Lung (tissue), 12 donors: ENCODE results near the gene DENND2D. TPM values are rescaled to one million over a fixed set of nuclear protein-coding genes. Genes with fewer than 3 reads are reported as not detected.
A peak's percentile ranks its signal among the peaks of the same experiment; 100 is the strongest.

Source experiments
- ATAC-seq: fragments of 200-7000 bp; cut with Tn5 transposase; one replicate; pipeline ENCODE4 v1.9.1; 2020; ENCODE audit warnings: moderate number of reproducible peaks; ENCODE audit not compliant: insufficient read depth, low FRiP score
- DNase-seq, 3 donors: peaks; one replicate each; pipeline ENCODE4 v3.0.0-alpha.2; 2013 to 2017
- H3K27ac ChIP-seq, 2 donors: one replicate each; pipeline ENCODE4 v1.5.1; 2013; ENCODE audit warnings: mild to moderate bottlenecking in 2 of 2, moderate library complexity in 2 of 2, control low read depth in 1 of 2, inconsistent platforms in 1 of 2, low read depth in 1 of 2, low read length in 1 of 2
- H3K27me3 ChIP-seq, 3 donors: one replicate each; pipeline ENCODE4 v1.5.1; 2013; ENCODE audit warnings: low read length in 2 of 3; ENCODE audit not compliant: control insufficient read depth in 3 of 3, insufficient read depth in 3 of 3
- H3K36me3 ChIP-seq, 4 donors: one replicate each; pipeline ENCODE4 v1.5.1; 2013; ENCODE audit warnings: low read length in 4 of 4, mild to moderate bottlenecking in 1 of 4, moderate library complexity in 1 of 4; ENCODE audit not compliant: control insufficient read depth in 4 of 4, insufficient read depth in 4 of 4
- H3K4me1 ChIP-seq, 5 donors: one replicate each; pipeline ENCODE4 v1.5.1; 2013; ENCODE audit warnings: low read length in 5 of 5, mild to moderate bottlenecking in 2 of 5, moderate library complexity in 1 of 5; ENCODE audit not compliant: control insufficient read depth in 5 of 5, insufficient read depth in 5 of 5
- H3K4me3 ChIP-seq: one replicate; pipeline ENCODE4 v1.5.1; 2013; ENCODE audit warnings: mild to moderate bottlenecking, control low read depth, moderate library complexity
- H3K9ac ChIP-seq, 2 donors: one replicate each; pipeline ENCODE4 v1.5.1; 2013; ENCODE audit warnings: low read length in 2 of 2, control low read depth in 1 of 2; ENCODE audit not compliant: insufficient read depth in 1 of 2
- H3K9me3 ChIP-seq, 4 donors: one replicate each; pipeline ENCODE4 v1.5.1; 2013; ENCODE audit warnings: low read length in 3 of 4, mild to moderate bottlenecking in 1 of 4, moderate library complexity in 1 of 4; ENCODE audit not compliant: control insufficient read depth in 4 of 4, insufficient read depth in 3 of 4
- WGBS, 2 donors: extraction: QIAGEN DNeasy Blood & Tissue Kit; methylation state at CpG; one replicate each; pipeline ENCODE4 v1.1.7; 2013; 5-methylcytosine and 5-hydroxymethylcytosine counted together
- polyA plus RNA-seq, 2 donors: library from polyadenylated mRNA; stranded (reverse); fragments of 200-250 nt; gene quantifications; one replicate each; pipeline ENCODE4 v1.2.1, GENCODE V29; 2013
- total RNA-seq, 2 donors: library from RNA; depleted of rRNA in 1 of 2; stranded (reverse); fragments of >200 nt in 1 of 2; gene quantifications; one replicate each; pipeline ENCODE4 v1.2.1, GENCODE V29; 2014 to 2021
- TF ChIP-seq, protein P1 (sequence below): IDR thresholded peaks from 2 replicates; pipeline ENCODE4 v1.5.1; 2012; ENCODE audit warnings: mild to moderate bottlenecking; ENCODE audit errors: control extremely low read depth, extremely low read depth
- donor health status: control.
- donor health status: control.
- donor health status: Bipolar disorder and iron deficiency.
- donor health status: healthy.
- donor health status: DM: yes; HTN: yes; CAD: no.

The DENND2D gene
- total and polyA plus RNA-seq, 4 donors, result 39.3 to 71.7 (median 55.5) TPM

DNA sequence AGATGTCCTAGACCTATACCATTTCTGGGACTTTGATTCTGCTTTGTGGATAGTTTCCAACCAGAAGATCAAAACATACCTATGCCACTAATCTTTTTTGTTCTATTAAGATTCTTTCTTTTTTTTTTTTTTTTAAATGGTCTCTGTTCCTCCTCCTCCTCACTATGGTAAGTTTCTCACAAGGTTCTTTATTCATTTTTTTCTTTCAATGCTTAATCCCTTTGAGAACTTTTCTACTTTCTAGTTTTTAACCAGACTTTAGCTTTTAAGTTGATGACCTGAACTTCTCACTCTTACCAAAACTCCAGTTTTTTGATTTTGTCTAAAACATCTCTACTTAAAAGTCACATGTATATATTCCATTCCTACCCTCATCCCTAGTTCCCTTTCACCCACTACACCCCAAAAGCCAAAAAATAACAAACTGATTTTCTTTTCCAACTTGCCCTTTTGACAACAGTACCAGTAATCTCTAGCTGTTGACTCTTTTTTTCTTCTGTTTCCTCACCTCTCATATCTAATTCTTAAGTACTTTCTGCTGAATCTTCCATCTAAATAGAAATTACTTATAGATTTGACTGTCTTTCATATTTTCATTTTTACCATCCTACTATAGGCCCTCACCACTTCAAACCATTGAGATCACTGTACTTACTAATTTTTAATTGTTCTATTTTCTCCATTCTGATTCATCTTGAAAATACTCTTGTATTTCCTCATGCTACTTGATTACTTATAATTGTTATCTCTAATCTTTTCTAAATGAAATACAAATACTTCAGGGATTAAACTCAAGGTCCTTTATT, 54.3 kb downstream of the DENND2D start:
- no peak overlapping the region for H3K9ac ChIP-seq
- no peak overlapping the region for H3K4me3 ChIP-seq
- TF ChIP-seq, protein P1, sequence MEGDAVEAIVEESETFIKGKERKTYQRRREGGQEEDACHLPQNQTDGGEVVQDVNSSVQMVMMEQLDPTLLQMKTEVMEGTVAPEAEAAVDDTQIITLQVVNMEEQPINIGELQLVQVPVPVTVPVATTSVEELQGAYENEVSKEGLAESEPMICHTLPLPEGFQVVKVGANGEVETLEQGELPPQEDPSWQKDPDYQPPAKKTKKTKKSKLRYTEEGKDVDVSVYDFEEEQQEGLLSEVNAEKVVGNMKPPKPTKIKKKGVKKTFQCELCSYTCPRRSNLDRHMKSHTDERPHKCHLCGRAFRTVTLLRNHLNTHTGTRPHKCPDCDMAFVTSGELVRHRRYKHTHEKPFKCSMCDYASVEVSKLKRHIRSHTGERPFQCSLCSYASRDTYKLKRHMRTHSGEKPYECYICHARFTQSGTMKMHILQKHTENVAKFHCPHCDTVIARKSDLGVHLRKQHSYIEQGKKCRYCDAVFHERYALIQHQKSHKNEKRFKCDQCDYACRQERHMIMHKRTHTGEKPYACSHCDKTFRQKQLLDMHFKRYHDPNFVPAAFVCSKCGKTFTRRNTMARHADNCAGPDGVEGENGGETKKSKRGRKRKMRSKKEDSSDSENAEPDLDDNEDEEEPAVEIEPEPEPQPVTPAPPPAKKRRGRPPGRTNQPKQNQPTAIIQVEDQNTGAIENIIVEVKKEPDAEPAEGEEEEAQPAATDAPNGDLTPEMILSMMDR, result no peak
- H3K36me3 ChIP-seq, result peaks cover 5 to 16% (median 10%) of the 10 kb centered on the region in 4 donors
- H3K4me1 ChIP-seq, result peaks cover 0 to 7% (median 4%) of the 10 kb centered on the region in 5 donors
- H3K27me3 ChIP-seq, result no peaks in the 10 kb centered on the region
- H3K9me3 ChIP-seq, result no peaks in the 10 kb centered on the region
- no peak for DNase-seq
- no peak for ATAC-seq
- no peak overlapping the region for H3K27ac ChIP-seq

- Histone ChIP-seq H3K27ac (no peak overlapping the region), H3K27me3 (no peaks in the 10 kb centered on the region), H3K4me1 (peaks cover 0 to 12% (median 6%) of the 10 kb centered on the region in 5 donors), H3K9ac (no peak overlapping the region), H3K9me3 (no peaks in the 10 kb centered on the region), H3K36me3 (peaks cover 5 to 14% (median 10%) of the 10 kb centered on the region in 4 donors), H3K4me3 (no peak overlapping the region)
- no peak for DNase-seq
- WGBS, 2 donors, result 94 to 97% methylated on average over 2 of the region's 2 CpGs
- no peak for ATAC-seq
- TF ChIP-seq, protein P1, result no peak
Observed at GRCh38 chr1:111145542-111145941, 54.9 kb downstream of the DENND2D start.

DNA sequence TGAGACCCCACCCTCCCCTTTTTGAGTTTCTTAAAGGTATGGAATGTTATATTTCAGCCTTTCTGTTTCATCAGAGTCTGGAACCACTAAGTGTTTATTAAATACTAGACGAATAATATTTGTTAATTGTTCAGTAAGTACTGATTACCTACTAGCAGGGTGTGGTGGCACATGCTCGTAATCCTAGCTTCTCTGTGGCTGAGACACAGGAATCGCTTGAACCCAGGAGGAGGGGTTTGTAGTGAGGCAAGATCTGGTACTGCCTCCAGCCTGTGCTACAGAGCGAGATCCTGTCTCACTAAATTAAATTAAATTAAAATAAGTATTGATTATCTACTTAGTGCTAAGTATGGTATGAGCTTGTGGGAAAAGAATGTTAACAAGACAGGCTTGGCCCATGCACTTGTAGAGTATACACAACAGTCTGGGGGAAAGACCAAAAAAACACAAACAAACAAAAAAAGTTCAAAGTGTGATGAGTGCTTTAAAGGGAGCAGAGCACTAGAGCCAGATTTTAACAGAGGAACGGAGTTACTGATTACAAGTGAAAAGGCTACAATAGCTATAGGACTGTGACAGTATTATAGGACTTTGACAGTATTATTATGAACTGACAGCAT, 58.0 kb downstream of the DENND2D start:
- H3K27ac ChIP-seq, result no peak overlapping the region
- 59 to 77% methylated on average over 5 of the region's 5 CpGs for whole genome bisulfite sequencing, 2 donors
- H3K4me3 ChIP-seq, result no peak overlapping the region
- DNase-seq (no peak), ATAC-seq (no peak)
- no peaks in the 10 kb centered on the region for H3K9me3 ChIP-seq
- peaks cover 0 to 3% (median 1%) of the 10 kb centered on the region in 4 donors for H3K36me3 ChIP-seq
- H3K27me3 ChIP-seq, result no peaks in the 10 kb centered on the region
- TF ChIP-seq, protein P1, result no peak
- peak overlapping the region in 1 of 2 donors; percentile 36 for H3K9ac ChIP-seq
- peaks cover 0 to 24% (median 6%) of the 10 kb centered on the region in 5 donors for H3K4me1 ChIP-seq
